OCI-M2 (cell line): ENCODE results near the gene PSTPIP2.
"Not testable (repeated sequence)": the region's sequence is repeated elsewhere in the genome, so short reads cannot be mapped to it uniquely, and the experiment has no call there.

Experiments used
- DNase-seq: peaks from one replicate; lab custom pipeline; 2025; ENCODE audit not compliant: unreplicated experiment; lab: John Stamatoyannopoulos, UW

The PSTPIP2 gene

GRCh38 chr18:46070232-46070631 is 1.8 kb downstream of the PSTPIP2 start:
- DNase-seq: no peak

- DNase-seq: no peak
Measured at GRCh38 chr18:46069524-46069923, 2.5 kb downstream of the PSTPIP2 start.

GRCh38 chr18:46068763-46069162 is 3.3 kb downstream of the PSTPIP2 start:
- DNase-seq: no peak

- DNase-seq: no peak
Measured at GRCh38 chr18:46067438-46068007, 4.5 kb downstream of the PSTPIP2 start.

- DNase-seq: no peak
Measured at GRCh38 chr18:46062781-46063180, 9.3 kb downstream of the PSTPIP2 start.

- no peak for DNase-seq
Measured at GRCh38 chr18:46061796-46062195, 10.3 kb downstream of the PSTPIP2 start.

- no peak for DNase-seq
Measured at GRCh38 chr18:46061387-46061786, 10.7 kb downstream of the PSTPIP2 start.

- DNase-seq: peak; percentile 78
Measured at GRCh38 chr18:46060359-46060841, 11.7 kb downstream of the PSTPIP2 start.

GRCh38 chr18:46055838-46056230 is 16.2 kb downstream of the PSTPIP2 start:
- no peak for DNase-seq

GRCh38 chr18:46054956-46055837 is 16.9 kb downstream of the PSTPIP2 start:
- no peak for DNase-seq

- no peak for DNase-seq
Measured at GRCh38 chr18:46053368-46054095, 18.5 kb downstream of the PSTPIP2 start.

- DNase-seq: no peak
Measured at GRCh38 chr18:46051731-46052461, 20.2 kb downstream of the PSTPIP2 start.

GRCh38 chr18:46050268-46050667 is 21.8 kb downstream of the PSTPIP2 start:
- DNase-seq: no peak

GRCh38 chr18:46048641-46049040 is 23.4 kb downstream of the PSTPIP2 start:
- DNase-seq: no peak

- DNase-seq: not testable (repeated sequence)
Measured at GRCh38 chr18:46047369-46047768, 24.7 kb downstream of the PSTPIP2 start.

GRCh38 chr18:46046688-46047087 is 25.4 kb downstream of the PSTPIP2 start:
- no peak for DNase-seq

- DNase-seq: no peak
Measured at GRCh38 chr18:46046126-46046525, 25.9 kb downstream of the PSTPIP2 start.

GRCh38 chr18:46042571-46043123 is 29.4 kb downstream of the PSTPIP2 start:
- no peak for DNase-seq

- no peak for DNase-seq
Measured at GRCh38 chr18:46040747-46041104, 31.3 kb downstream of the PSTPIP2 start.

GRCh38 chr18:46040033-46040746 is 31.9 kb downstream of the PSTPIP2 start:
- no peak for DNase-seq
